Fibroblast of lung (primary cell): Measurements from ENCODE around the gene GPN1.

ENCODE experiments used
- EZH2 ChIP-seq: IDR thresholded peaks from 2 replicates; pipeline ENCODE4 v1.5.1; 2012; ENCODE audit warnings: low read length, control low read depth, mild to moderate bottlenecking; ENCODE audit errors: missing control alignments
- TF ChIP-seq, protein P1 (sequence below), 2 donors: IDR thresholded peaks in 1 of 2; conservative IDR thresholded peaks in 1 of 2; 1 replicate in 1 of 2; 2 replicates in 1 of 2; pipeline ENCODE4 v1.5.1; 2011 to 2012; ENCODE audit warnings: low read length in 2 of 2, control low read depth in 1 of 2, inconsistent platforms in 1 of 2, low read depth in 1 of 2, mild to moderate bottlenecking in 1 of 2

DNA sequence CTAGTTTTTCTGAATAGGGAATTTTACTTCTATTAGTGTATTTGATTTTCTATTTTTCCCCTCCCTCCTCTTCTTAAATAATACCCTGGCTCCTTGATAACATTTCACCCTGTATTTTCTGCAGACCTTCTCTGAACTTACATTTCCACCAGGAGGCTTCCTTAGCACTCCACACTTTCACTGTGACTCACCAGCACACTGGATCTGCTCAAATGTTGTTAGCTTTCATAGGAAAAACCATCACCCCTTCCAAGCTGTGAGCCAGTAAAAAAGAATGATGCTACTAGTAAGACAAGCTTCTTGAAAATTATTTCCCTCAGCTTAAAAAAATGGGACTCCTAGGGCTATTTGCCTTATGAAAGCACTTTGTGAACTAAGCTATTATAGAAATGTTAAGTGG is 18.4 kb downstream of the GPN1 start:
- TF ChIP-seq, protein P1, sequence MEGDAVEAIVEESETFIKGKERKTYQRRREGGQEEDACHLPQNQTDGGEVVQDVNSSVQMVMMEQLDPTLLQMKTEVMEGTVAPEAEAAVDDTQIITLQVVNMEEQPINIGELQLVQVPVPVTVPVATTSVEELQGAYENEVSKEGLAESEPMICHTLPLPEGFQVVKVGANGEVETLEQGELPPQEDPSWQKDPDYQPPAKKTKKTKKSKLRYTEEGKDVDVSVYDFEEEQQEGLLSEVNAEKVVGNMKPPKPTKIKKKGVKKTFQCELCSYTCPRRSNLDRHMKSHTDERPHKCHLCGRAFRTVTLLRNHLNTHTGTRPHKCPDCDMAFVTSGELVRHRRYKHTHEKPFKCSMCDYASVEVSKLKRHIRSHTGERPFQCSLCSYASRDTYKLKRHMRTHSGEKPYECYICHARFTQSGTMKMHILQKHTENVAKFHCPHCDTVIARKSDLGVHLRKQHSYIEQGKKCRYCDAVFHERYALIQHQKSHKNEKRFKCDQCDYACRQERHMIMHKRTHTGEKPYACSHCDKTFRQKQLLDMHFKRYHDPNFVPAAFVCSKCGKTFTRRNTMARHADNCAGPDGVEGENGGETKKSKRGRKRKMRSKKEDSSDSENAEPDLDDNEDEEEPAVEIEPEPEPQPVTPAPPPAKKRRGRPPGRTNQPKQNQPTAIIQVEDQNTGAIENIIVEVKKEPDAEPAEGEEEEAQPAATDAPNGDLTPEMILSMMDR (conservative IDR thresholded peaks at IDR 0.05 in 1 of 2, IDR thresholded peaks at IDR 0.05 in 1 of 2; ENCODE audit: low read depth in 1 of 2, low read length in 2 of 2): no peak
- no peak for TF ChIP-seq EZH2
